NK-92 (cell line): Measurements from ENCODE around the gene TSPAN17.
A peak's percentile ranks its signal among the peaks of the same experiment; 100 is the strongest.
"Not testable (repeated sequence)": the region's sequence is repeated elsewhere in the genome, so short reads cannot be mapped to it uniquely, and the experiment has no call there.

Experiments
- DNase-seq: peaks from one replicate; lab custom pipeline; 2025; ENCODE audit not compliant: unreplicated experiment; lab: John Stamatoyannopoulos, UW

TSPAN17 gene

GRCh38 chr5:176647030-176647842 is at the start of gene TSPAN17:
Gene TSPAN17 (plus strand): TSS chr5:176647484. CDS start chr5:176647616, 132 bp downstream.
- peak; percentile 82 for DNase-seq

- not testable (repeated sequence) for DNase-seq
These were observed 47.4 kb upstream of the TSPAN17 start for GRCh38 chr5:176599749-176600430.

GRCh38 chr5:176601901-176602482 is 45.3 kb upstream of the TSPAN17 start:
- no peak for DNase-seq

GRCh38 chr5:176603091-176603490 is 44.2 kb upstream of the TSPAN17 start:
- no peak for DNase-seq

GRCh38 chr5:176606032-176606431 is 41.3 kb upstream of the TSPAN17 start:
- DNase-seq, result no peak

- no peak for DNase-seq
These were observed 40.4 kb upstream of the TSPAN17 start for GRCh38 chr5:176606875-176607274.

GRCh38 chr5:176608142-176608705 is 39.1 kb upstream of the TSPAN17 start:
- no peak for DNase-seq

GRCh38 chr5:176608937-176609723 is 38.2 kb upstream of the TSPAN17 start:
- DNase-seq, result no peak

GRCh38 chr5:176609724-176610434 is 37.4 kb upstream of the TSPAN17 start, which contains the start of gene GPRIN1:
Gene GPRIN1 (minus strand): TSS chr5:176610156. CDS start chr5:176599834, 10,322 bp downstream.
- DNase-seq, result no peak

GRCh38 chr5:176610435-176610773 is 36.9 kb upstream of the TSPAN17 start:
- no peak for DNase-seq

GRCh38 chr5:176611435-176611834 is 35.8 kb upstream of the TSPAN17 start:
- DNase-seq, result no peak

- DNase-seq, result no peak
These were observed 35.3 kb upstream of the TSPAN17 start for GRCh38 chr5:176612008-176612407.

GRCh38 chr5:176612855-176613254 is 34.4 kb upstream of the TSPAN17 start:
- no peak for DNase-seq

GRCh38 chr5:176614805-176615478 is 32.3 kb upstream of the TSPAN17 start:
- no peak for DNase-seq

GRCh38 chr5:176616511-176616910 is 30.8 kb upstream of the TSPAN17 start:
- no peak for DNase-seq

- no peak for DNase-seq
These were observed 28.5 kb upstream of the TSPAN17 start for GRCh38 chr5:176618783-176619182.

GRCh38 chr5:176619203-176619568 is 28.1 kb upstream of the TSPAN17 start:
- no peak for DNase-seq

GRCh38 chr5:176619569-176620332 is 27.5 kb upstream of the TSPAN17 start:
- DNase-seq, result no peak
